ENCODE measurements around the gene ITGB1BP1. TPM values are rescaled to one million over a fixed set of nuclear protein-coding genes. Genes with fewer than 3 reads are reported as not detected.

The ITGB1BP1 gene
- total RNA-seq, 1 experiment from 2014 or later: 32.7 TPM

GRCh38 chr2:9416267-9416961 is 6.9 kb downstream of the ITGB1BP1 start (continued):
- no peak for TF ChIP-seq ATF2 (CRISPR knock-in tag; IDR thresholded peaks at IDR 0.05; ENCODE audit: borderline replicate concordance, low read depth)
- no peak for TF ChIP-seq FOXK1 (CRISPR knock-in tag; IDR thresholded peaks at IDR 0.05)
- TF ChIP-seq FOXP1 (CRISPR knock-in tag; IDR thresholded peaks at IDR 0.05; ENCODE audit: borderline replicate concordance): no peak
- TF ChIP-seq ZNF121 (CRISPR knock-in tag; IDR thresholded peaks at IDR 0.05): no peak
- TF ChIP-seq ZMAT4 (CRISPR knock-in tag; IDR thresholded peaks at IDR 0.05): no peak

- ChIA-PET POLR2A (no interaction called here), CTCF (interaction anchor here (1.5 to 1.9 kb wide), 2 partner anchors 14 to 273 kb away, joined by 4 read pairs; no protein-coding TSS in a partner anchor)
- peaks cover 5% of the 10 kb centered on the region for H3K36me3 Mint-ChIP-seq
- DNase-seq (ENCODE audit: low spot score): no peak
- TF ChIP-seq STAT6 (CRISPR knock-in tag; conservative IDR thresholded peaks at IDR 0.05; ENCODE audit: low read depth): no peak
- H3K4me3 Mint-ChIP-seq: no peak overlapping the region
- ATAC-seq: no peak
- H3K4me1 Mint-ChIP-seq: no peaks in the 10 kb centered on the region
- H3K9me3 Mint-ChIP-seq: no peaks in the 10 kb centered on the region
- no peak overlapping the region for H3K27ac Mint-ChIP-seq
- H3K27me3 Mint-ChIP-seq (ENCODE audit: low read depth): no peaks in the 10 kb centered on the region
These were observed 7.7 kb downstream of the ITGB1BP1 start for GRCh38 chr2:9415516-9416169.

GRCh38 chr2:9412781-9413180 is 10.5 kb downstream of the ITGB1BP1 start:
- TF ChIP-seq FOXJ3 (CRISPR knock-in tag; IDR thresholded peaks at IDR 0.05; ENCODE audit: borderline replicate concordance) (no peak), CREM (CRISPR knock-in tag; IDR thresholded peaks at IDR 0.05) (no peak), ZNF121 (CRISPR knock-in tag; IDR thresholded peaks at IDR 0.05) (peak; percentile 62; the same call in 1 of the 2 replicates)
- no peak overlapping the region for H3K27ac Mint-ChIP-seq
- H3K27me3 Mint-ChIP-seq (ENCODE audit: low read depth): no peaks in the 10 kb centered on the region
- no peak overlapping the region for H3K4me3 Mint-ChIP-seq
- H3K36me3 Mint-ChIP-seq: peaks cover 5% of the 10 kb centered on the region
- POLR2A ChIA-PET: interaction anchor here (0.6 kb wide), 1 partner anchor 138 kb away, joined by 3 read pairs; no protein-coding TSS in a partner anchor
- CTCF ChIA-PET: no interaction called here
- ATAC-seq: no peak
- H3K4me1 Mint-ChIP-seq: no peaks in the 10 kb centered on the region
- no peaks in the 10 kb centered on the region for H3K9me3 Mint-ChIP-seq
- no peak for DNase-seq (ENCODE audit: low spot score)

GRCh38 chr2:9410108-9410507 is 13.2 kb downstream of the ITGB1BP1 start:
- Mint-ChIP-seq H3K9me3 (no peaks in the 10 kb centered on the region), H3K36me3 (peaks cover 5% of the 10 kb centered on the region), H3K4me3 (no peak overlapping the region), H3K27me3 (ENCODE audit: low read depth) (no peaks in the 10 kb centered on the region), H3K4me1 (no peaks in the 10 kb centered on the region), H3K27ac (no peak overlapping the region)
- ChIA-PET CTCF (no interaction called here), POLR2A (no interaction called here)
- TF ChIP-seq TCF7 (CRISPR knock-in tag; IDR thresholded peaks at IDR 0.05; ENCODE audit: low read depth) (no peak), IRF1 (CRISPR knock-in tag; IDR thresholded peaks at IDR 0.05) (no peak), IRF2 (CRISPR knock-in tag; IDR thresholded peaks at IDR 0.05; ENCODE audit: borderline replicate concordance, low read depth) (no peak), ZNF396 (CRISPR knock-in tag; IDR thresholded peaks at IDR 0.05; ENCODE audit: borderline replicate concordance) (no peak), CDX4 (CRISPR knock-in tag; IDR thresholded peaks at IDR 0.05; ENCODE audit: borderline replicate concordance) (no peak), AFF4 (CRISPR knock-in tag; IDR thresholded peaks at IDR 0.05; ENCODE audit: borderline replicate concordance) (no peak), SP1 (CRISPR knock-in tag; conservative IDR thresholded peaks at IDR 0.05) (no peak), ZNF423 (CRISPR knock-in tag; IDR thresholded peaks at IDR 0.05) (no peak), FOXJ3 (CRISPR knock-in tag; IDR thresholded peaks at IDR 0.05; ENCODE audit: borderline replicate concordance) (no peak), OVOL2 (CRISPR knock-in tag; IDR thresholded peaks at IDR 0.05; ENCODE audit: borderline replicate concordance) (no peak), ZNF219 (CRISPR knock-in tag; IDR thresholded peaks at IDR 0.05; ENCODE audit: borderline replicate concordance) (no peak)
- DNase-seq (ENCODE audit: low spot score) (no peak), ATAC-seq (no peak)
